GM19455 (cell line): ENCODE measurements around the gene PPM1N.
"Not testable (repeated sequence)": the region's sequence is repeated elsewhere in the genome, so short reads cannot be mapped to it uniquely, and the experiment has no call there.

Experiments
- ATAC-seq: cut with Tn5 transposase; IDR thresholded peaks from one replicate; pipeline ENCODE4 v1.9.1; 2021; ENCODE audit not compliant: unreplicated experiment

Gene PPM1N

DNA sequence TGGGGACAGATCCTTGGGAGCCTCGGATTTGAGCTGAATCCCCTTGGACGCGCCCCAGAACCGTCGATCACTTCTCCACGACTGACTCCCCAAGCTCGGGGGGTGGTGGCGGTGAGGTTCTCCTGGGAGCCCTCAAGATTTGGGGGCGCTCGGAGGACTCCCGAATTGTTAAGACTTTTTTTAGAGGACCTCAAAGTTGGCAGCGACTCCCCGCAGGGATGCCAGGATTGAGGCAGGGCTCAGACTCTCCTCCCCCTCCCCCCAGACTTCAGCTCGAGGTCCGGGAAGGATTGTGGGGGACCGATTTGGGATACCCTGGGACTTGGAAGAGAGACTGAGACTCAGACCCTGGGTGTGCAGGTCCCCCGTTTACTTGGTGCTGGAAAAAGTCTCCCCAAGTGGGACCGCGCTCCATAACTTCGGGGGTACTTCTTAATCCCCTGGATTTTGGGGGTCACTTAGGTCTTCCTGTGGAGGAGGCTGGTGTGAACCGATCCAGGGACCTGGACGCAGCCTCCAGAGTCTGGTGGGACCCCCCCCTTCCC, 9.7 kb downstream of the PPM1N start:
- no peak for ATAC-seq

DNA sequence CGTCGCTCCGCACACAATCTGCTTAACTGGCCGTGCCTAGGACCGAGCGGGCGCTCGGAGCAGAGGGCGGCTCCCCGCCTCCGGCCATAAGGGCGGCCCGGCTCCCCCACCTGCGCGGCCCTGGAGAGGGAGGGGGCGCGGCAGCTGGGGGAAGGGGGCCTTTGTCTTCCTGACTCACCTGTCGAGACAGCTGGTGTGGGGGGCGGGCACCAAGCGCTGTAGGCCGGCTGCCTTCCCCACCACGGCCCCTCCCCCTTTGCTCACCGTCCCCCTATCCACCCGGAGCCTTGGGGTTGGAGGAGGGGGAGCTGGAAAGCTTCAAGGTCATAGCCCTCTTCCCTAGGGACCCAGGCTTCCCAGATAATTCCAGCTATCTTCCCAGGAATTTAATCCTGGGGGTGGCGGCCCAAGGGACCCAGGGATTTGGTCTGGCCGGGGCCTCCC, 10.2 kb downstream of the PPM1N start:
- no peak for ATAC-seq

DNA sequence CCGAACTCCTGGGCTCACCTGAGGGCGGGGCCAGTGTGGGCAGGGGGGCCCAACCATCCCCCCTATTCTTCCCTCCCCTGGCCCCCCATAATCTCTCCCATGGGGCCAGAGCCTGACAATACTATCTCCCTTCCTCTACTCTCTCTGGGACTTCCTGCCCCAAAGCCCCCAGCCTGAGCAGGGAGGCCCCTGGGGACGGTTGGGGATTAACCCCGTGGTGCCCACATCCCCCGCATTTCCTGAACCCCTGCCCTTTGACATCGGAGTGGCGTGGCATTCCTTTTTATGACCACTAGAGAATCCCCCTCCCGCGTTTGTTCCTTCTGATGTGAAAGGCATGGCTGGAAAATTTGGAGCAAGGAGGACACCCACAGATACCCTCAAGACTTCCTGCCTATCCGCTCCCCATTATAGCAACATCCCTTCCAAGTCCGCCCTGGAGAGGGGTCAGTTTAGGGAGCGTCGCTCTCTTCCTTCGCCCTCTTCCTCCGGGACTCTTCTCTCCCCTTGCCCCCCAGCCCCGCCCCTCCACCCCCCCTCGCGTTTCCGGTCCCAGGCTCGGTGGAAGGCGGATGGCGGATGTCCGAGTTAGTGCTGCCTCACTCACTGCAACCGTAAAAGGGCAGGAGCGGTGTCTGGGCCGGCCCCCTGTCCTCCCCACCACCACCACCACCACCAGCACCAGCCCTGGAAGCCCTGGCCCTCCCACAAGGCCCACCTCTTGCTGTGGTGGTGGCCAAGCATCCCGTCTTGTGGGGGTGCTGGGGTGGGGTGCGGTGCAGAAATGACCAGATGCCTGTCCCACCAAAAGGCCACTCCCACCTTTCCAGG, 10.8 kb downstream of the PPM1N start:
- ATAC-seq = no peak

DNA sequence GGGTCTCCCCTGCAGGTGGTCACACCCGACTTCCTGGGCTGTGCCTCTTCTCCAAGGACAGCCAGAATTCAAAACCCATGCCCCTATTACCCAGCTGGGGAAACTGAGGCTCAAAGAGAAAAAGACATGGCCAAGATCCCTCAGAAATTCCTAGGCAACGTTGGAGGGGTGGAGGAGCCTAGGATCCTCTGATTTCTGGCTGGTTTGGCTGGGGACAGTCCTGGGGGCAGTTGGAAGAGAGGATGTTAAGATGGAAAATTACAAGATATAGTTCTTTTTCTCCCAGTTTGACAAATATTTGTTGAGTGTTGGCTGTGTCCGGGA, 11.4 kb downstream of the PPM1N start:
- no peak for ATAC-seq

DNA sequence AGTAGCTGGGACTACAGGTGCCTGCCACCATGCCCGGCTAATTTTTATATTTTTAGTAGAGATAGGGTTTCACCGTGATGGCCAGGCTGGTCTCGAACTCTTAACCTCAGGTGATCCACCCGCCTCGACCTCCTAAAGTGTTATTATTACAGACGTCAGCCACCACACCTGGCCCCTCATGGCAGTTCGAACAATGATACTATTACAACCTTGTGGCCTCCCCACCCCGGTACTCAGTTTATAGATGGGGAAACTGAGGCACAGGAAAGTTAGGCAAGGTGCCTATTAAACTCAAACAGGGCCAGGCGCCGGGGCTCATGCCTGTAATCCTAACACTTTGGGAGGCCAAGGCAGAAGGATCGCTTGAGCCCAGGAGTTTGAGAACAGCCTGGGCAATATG, 12.1 kb downstream of the PPM1N start:
- ATAC-seq = not testable (repeated sequence)

DNA sequence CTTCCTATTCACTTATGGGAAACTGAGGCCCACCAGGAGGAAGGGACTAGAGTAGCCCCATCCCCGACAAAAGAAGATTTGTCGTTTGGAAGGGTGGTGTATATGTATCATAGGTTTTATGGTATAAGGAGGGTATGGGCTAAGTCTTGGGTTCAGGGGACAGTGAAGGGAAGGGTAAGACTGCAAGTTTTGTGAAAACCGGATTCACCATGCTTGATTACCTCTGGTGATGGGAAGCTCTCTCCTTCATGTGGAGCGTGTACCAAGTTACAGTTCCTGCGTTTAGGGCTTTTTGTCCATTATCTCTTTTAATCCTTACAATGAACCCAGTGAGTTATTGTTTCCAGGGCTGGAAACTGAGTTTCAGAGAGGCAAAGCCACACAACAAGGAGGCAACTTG, 12.8 kb downstream of the PPM1N start:
- ATAC-seq = no peak

DNA sequence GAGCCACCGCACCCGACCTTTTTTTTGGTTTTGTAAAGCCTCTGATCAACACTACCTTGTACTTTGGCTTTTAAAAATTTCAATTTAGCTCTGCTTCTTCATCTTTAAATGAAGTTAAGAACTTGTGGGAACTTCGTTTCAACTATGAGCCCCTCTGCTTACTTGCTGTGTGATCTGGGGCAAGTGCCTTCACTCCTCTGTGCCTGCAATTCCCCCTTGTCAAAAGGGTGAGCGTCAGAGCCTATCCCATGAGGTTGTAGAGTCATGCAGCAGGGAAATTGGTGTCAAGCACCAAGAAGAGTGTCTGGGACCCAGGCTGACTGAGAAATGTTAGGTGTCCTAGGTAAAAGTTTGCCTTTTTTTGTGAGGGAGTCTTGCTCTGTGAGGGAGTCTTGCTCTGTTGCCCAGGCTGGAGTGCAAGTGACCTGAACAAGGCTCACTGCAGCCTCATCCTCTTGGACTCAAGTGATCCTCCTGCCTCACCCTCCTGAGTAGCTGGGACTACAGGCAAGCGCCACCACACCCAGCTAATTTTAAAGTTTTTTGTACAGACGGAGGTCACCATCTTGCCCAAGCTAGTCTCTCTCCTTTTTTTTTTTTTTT, 14.7 kb downstream of the PPM1N start:
- ATAC-seq = no peak

DNA sequence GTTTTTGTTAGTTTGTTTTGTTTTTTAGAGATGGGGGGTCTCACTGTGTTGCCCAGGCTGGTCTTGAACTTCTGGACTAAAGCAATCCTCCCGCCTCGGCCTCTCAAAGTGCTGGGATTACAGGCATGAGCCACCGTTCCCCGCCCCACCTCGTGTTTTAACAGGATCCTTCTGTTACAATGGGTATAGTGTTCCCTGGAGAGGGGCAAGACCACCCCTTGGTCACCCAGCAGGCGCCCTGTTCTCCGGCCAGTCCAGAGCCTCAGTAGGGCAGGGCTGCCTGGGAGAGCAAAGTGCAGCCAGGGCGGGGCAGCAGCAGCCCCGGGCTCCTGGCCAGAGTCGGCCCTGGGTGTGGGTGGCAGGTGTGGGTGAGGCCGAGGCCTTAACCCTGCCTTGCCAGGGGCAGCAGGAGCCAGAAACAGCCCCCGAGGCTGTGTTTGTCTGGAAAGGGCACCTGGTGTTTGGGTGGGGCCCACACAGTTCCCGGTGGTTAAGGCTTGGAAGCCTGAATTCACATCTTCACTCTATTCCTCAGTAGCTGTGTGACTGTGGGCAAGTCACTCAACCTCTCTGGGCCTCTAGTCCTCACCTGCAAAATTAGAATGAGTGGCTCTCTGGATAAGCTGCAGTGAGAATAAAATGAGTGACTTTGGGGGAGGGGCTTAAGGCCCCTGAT, 16.3 kb downstream of the PPM1N start:
- ATAC-seq = no peak

DNA sequence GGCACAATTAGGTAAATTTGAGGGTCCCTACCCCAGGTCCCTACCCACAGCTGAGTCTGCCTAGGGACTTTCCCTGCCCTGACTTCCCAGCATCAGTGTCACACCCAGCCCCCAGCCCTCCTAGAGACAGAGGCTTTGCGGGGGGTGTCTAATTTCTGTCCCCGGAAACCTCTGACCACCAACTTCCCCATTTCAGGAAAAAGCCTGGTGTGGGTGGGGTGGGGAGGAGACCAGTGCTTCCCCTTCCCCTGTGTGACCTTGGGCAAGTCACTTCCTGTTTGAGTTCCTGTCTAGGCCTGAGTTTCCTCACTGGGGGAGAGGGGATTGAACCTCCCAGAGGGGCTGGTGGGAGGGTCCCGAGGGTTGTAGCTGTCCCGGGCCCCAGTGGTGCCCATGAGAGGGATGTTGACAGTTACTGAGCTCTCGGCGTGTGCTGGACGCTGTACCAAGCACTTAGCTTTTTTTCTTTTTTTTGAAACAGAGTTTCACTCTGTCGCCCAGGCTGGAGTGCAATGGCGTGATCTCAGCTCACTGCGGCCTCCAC, 16.9 kb downstream of the PPM1N start:
- ATAC-seq = no peak

DNA sequence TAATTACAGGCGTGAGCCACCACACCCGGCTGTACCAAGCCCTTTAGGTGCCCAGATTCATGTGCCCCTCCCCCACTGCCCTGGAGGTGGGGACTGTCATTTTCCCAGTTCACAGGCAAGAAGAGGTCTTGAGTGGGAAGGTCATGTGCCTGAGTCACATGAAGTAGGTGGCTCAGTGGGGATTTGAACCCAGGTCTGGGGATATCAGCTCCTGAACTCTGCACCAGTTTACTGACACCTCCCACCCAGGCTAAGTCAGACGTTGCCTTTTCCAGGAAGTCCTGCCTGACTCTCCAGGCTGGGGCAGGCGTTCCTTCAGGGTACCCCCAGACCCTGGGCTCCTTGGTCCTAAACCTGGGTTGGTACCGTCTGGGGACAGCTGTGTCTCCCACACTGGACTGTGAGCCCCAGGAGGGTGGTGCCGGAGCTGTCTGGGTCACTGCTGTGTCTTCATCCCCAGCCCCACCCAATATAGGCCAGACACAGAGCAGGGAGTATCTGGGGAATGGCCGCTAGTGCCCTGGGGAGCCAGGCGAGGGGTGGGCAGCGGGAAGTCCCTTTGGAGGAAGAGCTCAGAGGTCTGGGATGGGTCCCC, 17.7 kb downstream of the PPM1N start:
- ATAC-seq = no peak

DNA sequence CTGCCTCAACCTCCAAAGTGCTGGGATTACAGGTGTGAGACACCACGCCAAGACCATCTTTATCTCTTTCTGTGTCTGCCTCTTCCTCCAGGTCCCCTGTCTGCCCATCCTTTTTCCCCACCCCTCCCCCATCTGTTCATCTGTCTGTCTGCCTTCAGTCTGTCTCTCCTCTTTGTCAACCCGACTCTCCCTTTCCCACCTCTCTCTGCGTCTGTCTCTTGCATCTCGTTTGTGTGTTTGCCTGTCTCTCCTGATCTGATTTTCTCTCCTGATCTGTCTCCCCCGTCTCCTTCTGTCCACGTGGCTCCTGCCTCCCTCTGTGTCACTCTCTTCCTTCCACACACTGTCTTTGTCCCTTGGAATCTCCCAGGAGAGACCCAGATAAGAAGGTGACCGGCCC, 19.0 kb downstream of the PPM1N start:
- no peak for ATAC-seq

DNA sequence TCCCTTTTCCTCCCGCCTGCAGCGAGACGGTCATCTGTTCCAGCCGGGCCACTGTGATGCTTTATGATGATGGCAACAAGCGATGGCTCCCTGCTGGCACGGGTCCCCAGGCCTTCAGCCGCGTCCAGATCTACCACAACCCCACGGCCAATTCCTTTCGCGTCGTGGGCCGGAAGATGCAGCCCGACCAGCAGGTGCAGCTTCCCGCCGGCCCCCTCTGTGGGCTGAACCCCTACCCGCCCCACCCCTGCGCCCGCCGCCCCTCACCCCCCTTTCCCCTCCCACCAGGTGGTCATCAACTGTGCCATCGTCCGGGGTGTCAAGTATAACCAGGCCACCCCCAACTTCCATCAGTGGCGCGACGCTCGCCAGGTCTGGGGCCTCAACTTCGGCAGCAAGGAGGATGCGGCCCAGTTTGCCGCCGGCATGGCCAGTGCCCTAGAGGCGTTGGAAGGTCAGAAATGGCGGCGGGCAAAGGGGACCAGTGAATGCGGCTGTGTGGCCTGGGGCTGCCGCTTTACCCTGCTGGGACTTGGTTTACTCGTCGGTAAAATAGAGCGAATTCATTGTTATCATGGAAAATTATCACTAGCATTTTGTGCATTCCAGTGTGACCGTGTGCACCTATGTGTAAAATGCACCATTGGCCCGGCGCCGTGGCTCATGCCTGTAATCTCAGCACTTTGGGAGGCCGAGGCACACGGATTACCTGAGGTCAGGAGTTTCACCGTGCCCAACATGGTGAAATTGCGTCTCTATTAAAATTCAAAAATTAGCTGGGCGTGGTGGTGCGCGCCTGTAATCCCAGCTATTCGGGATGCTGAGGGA, 19.6 kb downstream of the PPM1N start:
- ATAC-seq = no peak

DNA sequence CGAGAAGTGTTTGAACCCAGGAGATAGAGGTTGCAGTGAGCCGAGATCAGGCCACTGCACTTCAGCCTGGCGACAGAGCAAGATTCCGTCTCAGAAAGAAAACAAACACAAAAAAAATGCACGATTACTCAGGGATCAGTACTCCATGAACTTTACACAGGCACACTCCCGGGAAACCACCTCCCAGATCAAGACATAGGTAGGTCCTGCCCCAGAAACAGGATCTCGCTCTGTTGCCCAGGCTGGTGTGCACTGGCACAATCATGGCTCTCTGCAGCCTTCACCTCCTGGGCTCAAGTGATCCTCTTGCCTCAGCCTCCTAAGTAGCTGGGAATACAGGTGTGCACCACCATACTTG, 20.2 kb downstream of the PPM1N start:
- no peak for ATAC-seq

DNA sequence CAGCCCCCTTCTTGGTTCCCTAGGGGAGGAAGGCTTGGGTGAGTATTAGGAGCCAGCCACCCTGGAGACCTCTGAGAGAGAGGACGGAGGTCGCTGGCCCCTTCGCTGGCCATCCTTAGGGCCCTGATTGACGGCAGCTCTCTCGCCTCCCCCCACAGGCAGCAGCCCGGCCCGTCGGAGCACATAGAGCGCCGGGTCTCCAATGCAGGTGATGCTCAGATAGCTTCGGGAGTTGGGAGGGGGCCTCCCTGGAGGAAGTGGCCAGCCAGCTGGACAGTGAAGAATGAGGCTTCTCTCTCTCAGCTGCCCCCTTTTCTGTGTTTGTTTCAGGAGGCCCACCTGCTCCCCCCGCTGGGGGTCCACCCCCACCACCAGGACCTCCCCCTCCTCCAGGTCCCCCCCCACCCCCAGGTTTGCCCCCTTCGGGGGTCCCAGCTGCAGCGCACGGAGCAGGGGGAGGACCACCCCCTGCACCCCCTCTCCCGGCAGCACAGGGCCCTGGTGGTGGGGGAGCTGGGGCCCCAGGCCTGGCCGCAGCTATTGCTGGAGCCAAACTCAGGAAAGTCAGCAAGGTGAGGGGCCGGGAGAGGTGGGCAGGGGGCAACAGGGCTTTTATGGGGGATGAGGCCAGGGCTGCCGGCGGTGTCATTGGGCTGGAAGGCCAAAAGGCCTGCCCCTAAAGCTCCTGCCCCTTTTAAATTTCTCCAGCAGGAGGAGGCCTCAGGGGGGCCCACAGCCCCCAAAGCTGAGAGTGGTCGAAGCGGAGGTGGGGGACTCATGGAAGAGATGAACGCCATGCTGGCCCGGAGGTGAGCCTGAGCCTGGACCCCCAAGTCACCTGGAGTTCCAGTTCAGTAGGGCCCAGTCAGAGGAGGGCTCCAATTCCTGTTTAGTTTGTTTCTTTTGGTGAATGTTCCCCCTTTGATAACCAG, 24.0 kb downstream of the PPM1N start:
- ATAC-seq = no peak

DNA sequence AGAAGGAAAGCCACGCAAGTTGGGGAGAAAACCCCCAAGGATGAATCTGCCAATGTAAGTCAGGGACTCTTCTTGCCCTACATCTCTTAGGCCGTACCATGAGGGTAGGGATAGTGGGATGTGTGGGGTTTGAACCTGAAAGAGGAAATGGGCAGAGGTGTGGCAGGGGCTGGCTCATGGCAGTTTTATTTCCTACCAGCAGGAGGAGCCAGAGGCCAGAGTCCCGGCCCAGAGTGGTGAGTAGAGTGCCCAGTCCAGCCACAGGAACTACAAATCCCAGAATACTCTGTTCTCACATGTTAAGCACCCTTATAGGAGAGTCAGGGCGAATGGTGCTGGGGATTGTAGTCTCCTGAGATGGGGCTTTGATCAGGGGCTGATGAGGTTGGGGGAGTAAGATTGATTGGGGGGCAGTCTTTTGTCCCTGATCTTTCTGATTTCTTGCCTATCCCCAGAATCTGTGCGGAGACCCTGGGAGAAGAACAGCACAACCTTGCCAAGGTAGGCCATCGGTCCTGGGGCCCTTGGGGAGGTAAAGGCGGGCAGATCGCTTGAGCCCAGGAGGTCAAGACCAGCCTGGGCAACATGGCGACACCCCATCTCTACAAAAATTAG, 25.5 kb downstream of the PPM1N start:
- ATAC-seq = peak; percentile 81

DNA sequence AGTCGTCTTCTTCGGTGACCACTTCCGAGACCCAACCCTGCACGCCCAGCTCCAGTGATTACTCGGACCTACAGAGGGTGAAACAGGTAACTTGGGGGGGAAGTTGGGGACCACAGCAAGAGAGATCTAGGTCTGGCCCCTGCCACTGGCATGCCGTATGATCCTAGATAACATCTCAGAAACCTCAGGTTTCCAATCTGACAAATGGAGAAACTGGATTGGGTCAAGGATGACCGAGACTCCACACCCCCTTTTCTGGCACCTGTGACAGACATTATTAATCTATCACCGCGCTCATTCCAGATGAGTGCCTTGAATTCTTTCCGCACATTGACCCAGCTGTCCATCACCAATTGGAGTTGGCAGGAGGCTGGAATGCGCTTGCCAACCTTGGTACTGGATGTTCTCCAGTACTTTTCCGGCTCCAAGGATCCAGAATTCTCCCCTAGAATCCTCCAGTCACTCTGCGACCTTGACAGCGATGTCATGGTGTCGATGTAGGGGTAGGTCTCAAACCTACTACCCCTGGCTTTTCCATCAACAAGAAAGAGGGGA, 26.4 kb downstream of the PPM1N start:
- ATAC-seq = no peak

DNA sequence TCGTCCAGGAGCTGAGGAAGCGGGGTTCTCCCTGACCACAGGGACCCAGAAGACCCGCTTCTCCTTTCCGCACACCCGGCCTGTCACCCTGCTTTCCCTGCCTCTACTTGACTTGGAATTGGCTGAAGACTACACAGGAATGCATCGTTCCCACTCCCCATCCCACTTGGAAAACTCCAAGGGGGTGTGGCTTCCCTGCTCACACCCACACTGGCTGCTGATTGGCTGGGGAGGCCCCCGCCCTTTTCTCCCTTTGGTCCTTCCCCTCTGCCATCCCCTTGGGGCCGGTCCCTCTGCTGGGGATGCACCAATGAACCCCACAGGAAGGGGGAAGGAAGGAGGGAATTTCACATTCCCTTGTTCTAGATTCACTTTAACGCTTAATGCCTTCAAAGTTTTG, 27.9 kb downstream of the PPM1N start:
- no peak for ATAC-seq

DNA sequence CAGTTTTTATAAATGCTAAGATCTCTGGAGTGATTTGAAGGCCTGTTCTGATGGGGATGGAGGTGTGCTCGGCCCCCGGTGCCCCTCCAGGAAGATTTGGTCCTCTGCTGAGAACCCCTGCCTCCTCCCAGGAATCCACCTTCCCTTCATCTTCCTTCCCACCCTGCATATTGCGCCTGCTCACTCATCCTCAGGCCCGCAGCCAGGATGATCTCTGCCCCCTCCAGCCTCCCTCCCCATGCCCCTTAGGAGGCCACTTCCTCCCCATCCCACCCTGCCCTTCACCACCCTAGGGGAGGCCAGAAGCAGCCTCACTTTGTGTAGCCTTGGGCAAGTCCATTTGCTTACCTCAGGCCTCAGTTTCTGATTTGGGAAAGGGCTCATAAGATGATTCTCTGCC, 28.7 kb downstream of the PPM1N start:
- no peak for ATAC-seq

DNA sequence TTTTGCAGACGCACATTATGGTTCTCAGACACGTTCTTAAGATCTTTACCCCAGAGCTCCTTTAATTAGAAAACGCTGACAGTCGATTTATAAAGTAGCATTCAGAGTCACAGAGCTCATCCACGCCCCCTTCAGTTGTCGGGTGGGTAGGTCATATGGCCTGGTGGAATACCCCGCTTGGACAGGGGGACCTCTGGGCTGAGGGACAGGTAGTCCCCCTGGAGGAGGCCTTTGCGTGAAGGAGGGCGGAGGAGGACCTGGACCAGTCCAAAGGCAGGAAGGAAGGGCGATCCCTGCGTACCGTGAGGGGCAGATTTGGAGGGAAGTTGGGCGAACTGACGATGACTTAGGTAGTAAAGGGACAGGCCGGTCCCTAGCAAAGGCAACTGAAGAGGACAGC, 29.5 kb downstream of the PPM1N start:
- ATAC-seq = no peak
